ENCODE data around the gene CAMK1G. TPM values are rescaled to one million over a fixed set of nuclear protein-coding genes. Genes with fewer than 3 reads are reported as not detected.
A peak's percentile ranks its signal among the peaks of the same experiment; 100 is the strongest.

CAMK1G gene
- polyA plus RNA-seq, 1 of the 3 experiments (the other 2 are of a cell fraction), result 15.1 TPM

DNA sequence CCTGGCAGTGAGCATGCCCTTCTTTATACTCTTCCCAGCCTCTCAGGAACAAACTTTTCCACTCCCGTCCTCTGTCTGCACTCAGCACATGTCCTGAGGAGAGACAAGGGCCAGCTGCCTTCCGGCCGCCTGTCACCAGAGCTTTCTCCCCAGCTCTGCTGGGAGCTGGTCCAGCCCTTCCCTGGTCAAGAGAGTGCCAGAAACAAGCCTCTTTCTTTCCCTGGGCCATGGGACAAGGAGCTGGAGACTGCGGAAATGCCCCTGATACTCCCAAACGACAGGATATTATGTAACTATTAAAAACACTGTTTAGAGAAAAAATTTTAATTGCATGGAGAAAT is 58.3 kb downstream of the CAMK1G start:
- TF ChIP-seq PBX3 (IDR thresholded peaks at IDR 0.05), result peak; percentile 50; the same call in 1 of the 2 replicates
- TF ChIP-seq TCF12 (IDR thresholded peaks at IDR 0.05), result peak; percentile 58
- peak; percentile 35; the same call in 1 of the 2 replicates for TF ChIP-seq NFIC (IDR thresholded peaks at IDR 0.05; ENCODE audit: borderline replicate concordance)
- TF ChIP-seq, protein P1, sequence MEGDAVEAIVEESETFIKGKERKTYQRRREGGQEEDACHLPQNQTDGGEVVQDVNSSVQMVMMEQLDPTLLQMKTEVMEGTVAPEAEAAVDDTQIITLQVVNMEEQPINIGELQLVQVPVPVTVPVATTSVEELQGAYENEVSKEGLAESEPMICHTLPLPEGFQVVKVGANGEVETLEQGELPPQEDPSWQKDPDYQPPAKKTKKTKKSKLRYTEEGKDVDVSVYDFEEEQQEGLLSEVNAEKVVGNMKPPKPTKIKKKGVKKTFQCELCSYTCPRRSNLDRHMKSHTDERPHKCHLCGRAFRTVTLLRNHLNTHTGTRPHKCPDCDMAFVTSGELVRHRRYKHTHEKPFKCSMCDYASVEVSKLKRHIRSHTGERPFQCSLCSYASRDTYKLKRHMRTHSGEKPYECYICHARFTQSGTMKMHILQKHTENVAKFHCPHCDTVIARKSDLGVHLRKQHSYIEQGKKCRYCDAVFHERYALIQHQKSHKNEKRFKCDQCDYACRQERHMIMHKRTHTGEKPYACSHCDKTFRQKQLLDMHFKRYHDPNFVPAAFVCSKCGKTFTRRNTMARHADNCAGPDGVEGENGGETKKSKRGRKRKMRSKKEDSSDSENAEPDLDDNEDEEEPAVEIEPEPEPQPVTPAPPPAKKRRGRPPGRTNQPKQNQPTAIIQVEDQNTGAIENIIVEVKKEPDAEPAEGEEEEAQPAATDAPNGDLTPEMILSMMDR (IDR thresholded peaks at IDR 0.05), result no peak
- no peak for TF ChIP-seq RXRA (IDR thresholded peaks at IDR 0.05; ENCODE audit: borderline replicate concordance, low read depth)
- H3K27ac ChIP-seq (ENCODE audit: low read depth in 2 of 2, low read length in 1 of 2), result peak overlapping the region; percentile 71 to 83
- H3K9me2 ChIP-seq, result no peaks in the 10 kb centered on the region
- H2AFZ ChIP-seq (ENCODE audit: low read depth), result no peak overlapping the region
- POLR2A ChIA-PET, result no interaction called here
- no peaks in the 10 kb centered on the region for H3K9me3 ChIP-seq
- H3K79me2 ChIP-seq (ENCODE audit: insufficient read depth), result no peaks in the 10 kb centered on the region
- H3K27me3 ChIP-seq (ENCODE audit: insufficient read depth), result no peaks in the 10 kb centered on the region
- peak overlapping the region; percentile 14; the same call in 1 of the 2 replicates for H3K4me2 ChIP-seq
- H3F3A ChIP-seq (replicated peaks; ENCODE audit: insufficient read depth), result peaks cover 3% of the 10 kb centered on the region
- H3K9ac ChIP-seq, result no peak overlapping the region; the same call in 1 of the 2 replicates
- peaks cover 0 to 7% of the 10 kb centered on the region in 2 experiments for H3K36me3 ChIP-seq (replicated peaks in 1 of 2; ENCODE audit: control insufficient read depth in 1 of 2, insufficient read depth in 2 of 2, low read length in 1 of 2)
- no peaks in the 10 kb centered on the region for H4K20me1 ChIP-seq (ENCODE audit: insufficient read depth)
- peaks cover 24 to 28% of the 10 kb centered on the region in 2 experiments for H3K4me1 ChIP-seq (ENCODE audit: control insufficient read depth in 1 of 2, insufficient read depth in 2 of 2, low read depth in 1 of 2, low read length in 1 of 2)
- DNase-seq, result no peak
- WGBS (ENCODE audit: low lambda C conversion rate), result 55% methylated on average over 5 of the region's 5 CpGs
- H3K4me3 ChIP-seq (ENCODE audit: low read depth in 2 of 2, low read length in 1 of 2), result no peak overlapping the region
- CTCF ChIA-PET, result interaction anchor here (1.3 to 3.7 kb wide), 4 partner anchors 11 to 65 kb away, joined by 4 to 16 read pairs (median 8); no protein-coding TSS in a partner anchor

DNA sequence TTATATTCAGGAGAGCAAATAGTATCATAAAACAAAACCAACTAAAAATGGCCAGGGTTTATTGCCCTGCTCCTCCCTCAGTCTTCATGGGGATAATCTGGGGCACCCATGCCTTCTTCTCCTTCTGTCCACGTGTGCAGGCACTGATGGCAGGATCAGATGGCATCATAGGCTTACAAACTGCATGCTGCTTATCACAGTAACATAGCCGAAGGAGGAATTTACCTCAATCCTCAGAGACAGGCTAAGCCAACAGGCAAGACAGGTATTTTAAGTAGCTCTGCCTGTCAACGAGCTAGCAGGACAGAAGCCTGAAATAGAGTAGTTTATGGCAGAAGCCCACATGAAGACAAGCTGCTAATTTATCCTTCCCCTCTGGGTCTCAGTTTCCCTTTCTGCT is 59.3 kb downstream of the CAMK1G start:
- Histone ChIP-seq H3K36me3 (replicated peaks in 1 of 2; ENCODE audit: control insufficient read depth in 1 of 2, insufficient read depth in 2 of 2, low read length in 1 of 2) (peaks cover 0 to 5% of the 10 kb centered on the region in 2 experiments), H3F3A (replicated peaks; ENCODE audit: insufficient read depth) (peaks cover 3% of the 10 kb centered on the region), H3K27me3 (ENCODE audit: insufficient read depth) (no peaks in the 10 kb centered on the region), H2AFZ (ENCODE audit: low read depth) (no peak overlapping the region), H3K9me2 (no peaks in the 10 kb centered on the region), H3K4me3 (ENCODE audit: low read depth in 2 of 2, low read length in 1 of 2) (no peak overlapping the region), H3K4me1 (ENCODE audit: control insufficient read depth in 1 of 2, insufficient read depth in 2 of 2, low read depth in 1 of 2, low read length in 1 of 2) (peaks cover 31 to 38% of the 10 kb centered on the region in 2 experiments), H3K4me2 (0 out of 2 replicates have a peak overlapping the region, but pooled peaks have one; percentile 24), H4K20me1 (ENCODE audit: insufficient read depth) (no peaks in the 10 kb centered on the region), H3K9me3 (no peaks in the 10 kb centered on the region), H3K9ac (no peak overlapping the region), H3K79me2 (ENCODE audit: insufficient read depth) (no peaks in the 10 kb centered on the region; the same call in 1 of the 2 replicates), H3K27ac (ENCODE audit: low read depth in 2 of 2, low read length in 1 of 2) (peak overlapping the region; percentile 71 to 86; a peak in 3 of 4 replicates)
- no peak for TF ChIP-seq RFX5 (IDR thresholded peaks at IDR 0.05; ENCODE audit: low read length)
- TF ChIP-seq EP300 (IDR thresholded peaks at IDR 0.05; ENCODE audit: borderline replicate concordance in 1 of 2, low read depth in 1 of 2, low read length in 1 of 2), result no peak
- no peak for TF ChIP-seq GABPA (IDR thresholded peaks at IDR 0.05; ENCODE audit: low read depth)
- TF ChIP-seq MEF2A (IDR thresholded peaks at IDR 0.05; ENCODE audit: borderline replicate concordance, low read depth), result no peak
- TF ChIP-seq REST (IDR thresholded peaks at IDR 0.05; ENCODE audit: low read depth, low read length), result no peak
- TF ChIP-seq TEAD4 (IDR thresholded peaks at IDR 0.05; ENCODE audit: borderline replicate concordance, insufficient read depth), result no peak
- no peak for TF ChIP-seq YY1 (IDR thresholded peaks at IDR 0.05; ENCODE audit: low read depth)
- TF ChIP-seq SMC3 (IDR thresholded peaks at IDR 0.05; ENCODE audit: low read depth, low read length), result no peak
- POLR2A ChIA-PET, result no interaction called here
- CTCF ChIA-PET, result interaction anchor here (0.7 to 3.7 kb wide), 8 partner anchors 12 to 77 kb away, joined by 3 to 16 read pairs (median 4); no protein-coding TSS in a partner anchor
- no peak for DNase-seq
- WGBS (ENCODE audit: low lambda C conversion rate), result 51% methylated on average over 3 of the region's 3 CpGs

Data from SK-N-SH (cell line).